Measurements from ENCODE around the gene GPR89B.

DNA sequence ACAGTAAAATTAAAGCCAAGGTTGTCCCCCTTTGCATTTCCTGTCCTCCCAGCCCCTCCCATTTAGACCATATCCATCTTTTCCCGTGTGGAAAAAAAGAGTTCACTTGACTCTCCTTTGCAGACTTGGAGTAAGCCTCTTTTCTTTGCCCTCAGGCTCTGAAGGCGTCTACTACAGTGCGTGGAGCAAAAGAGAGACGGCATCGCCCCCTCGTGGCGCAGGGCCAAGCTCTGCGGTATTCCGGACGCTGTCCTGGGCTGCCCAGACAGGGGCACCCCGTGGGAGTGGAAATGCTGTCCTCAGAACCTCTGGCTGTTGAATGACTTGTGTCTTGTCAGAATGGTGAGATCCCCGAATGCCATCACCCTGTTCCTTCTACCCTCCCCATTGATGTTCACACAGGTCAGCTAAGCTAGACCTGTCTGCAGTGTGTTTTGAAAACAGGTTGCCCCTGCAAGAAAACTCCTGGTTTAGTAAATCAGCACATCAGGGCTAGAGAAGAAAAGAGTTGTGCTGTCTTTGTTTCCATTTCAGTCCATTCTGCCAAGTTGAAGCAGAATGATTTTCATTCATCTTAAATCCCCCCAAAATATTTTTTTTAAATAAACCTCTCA is 37.9 kb upstream of the GPR89B start:
- TF ChIP-seq POLR2AphosphoS5 (IDR thresholded peaks at IDR 0.05; ENCODE audit: insufficient read depth in 1 of 2, low read depth in 1 of 2), result no peak
- TF ChIP-seq CTCF (IDR thresholded peaks at IDR 0.05), result peak; percentile 21 to 39 (median 33)
